HepG2 (cell line): ENCODE measurements around the gene ACTL8. TPM values are rescaled to one million over a fixed set of nuclear protein-coding genes. Genes with fewer than 3 reads are reported as not detected.

ENCODE experiments used
- CCAR2 ChIP-seq: fragments of 200-400 bp; formaldehyde crosslinking; optimal IDR thresholded peaks from 2 replicates; pipeline ENCODE3; 2018; ENCODE audit warnings: low read depth, mild to moderate bottlenecking, low read length, moderate library complexity
- CREB1 ChIP-seq, 2 experiments: fragments of 450-650 bp in 1 of 2; IDR thresholded peaks; 2 replicates each; pipeline ENCODE4 v1.6.1; 2016 to 2017; ENCODE audit warnings: control low read depth in 1 of 2, mild to moderate bottlenecking in 1 of 2, missing compliant biosample characterization in 1 of 2, missing genetic modification characterization in 1 of 2
- FOSL1 ChIP-seq: sonication (generic); formaldehyde crosslinking; IDR thresholded peaks from 2 replicates; pipeline ENCODE4 v1.9.0; 2021; ENCODE audit warnings: missing genetic modification reagents, borderline replicate concordance
- GATA4 ChIP-seq: sonication (generic); IDR thresholded peaks from 2 replicates; pipeline ENCODE4 v1.6.1; 2016; ENCODE audit warnings: antibody characterized with exemption, low read depth, borderline replicate concordance
- HOXA7 ChIP-seq: sonication (generic); formaldehyde crosslinking; IDR thresholded peaks from 2 replicates; pipeline ENCODE4 v1.8.1; 2022; ENCODE audit warnings: mild to moderate bottlenecking, missing genetic modification reagents, moderate library complexity
- JARID2 ChIP-seq: sonication (generic); formaldehyde crosslinking; IDR thresholded peaks from 2 replicates; pipeline ENCODE4 v1.8.1; 2023; ENCODE audit warnings: missing genetic modification reagents, inconsistent platforms; ENCODE audit not compliant: insufficient replicate concordance
- RARA ChIP-seq: IDR thresholded peaks from 2 replicates; pipeline ENCODE4 v1.6.1; 2016; ENCODE audit warnings: missing genetic modification reagents, missing compliant biosample characterization
- TBL1XR1 ChIP-seq: fragments of 150-350 bp; IDR thresholded peaks from 2 replicates; pipeline ENCODE4 v1.6.1; 2014; ENCODE audit warnings: borderline replicate concordance, low read length; ENCODE audit not compliant: partially characterized antibody
- ZNF598 ChIP-seq: sonication (generic); formaldehyde crosslinking; IDR thresholded peaks from 2 replicates; pipeline ENCODE4 v1.5.1; 2020; ENCODE audit warnings: mild to moderate bottlenecking, missing genetic modification reagents, borderline replicate concordance
- polyA plus RNA-seq, 8 experiments: library from polyadenylated mRNA; depleted of rRNA in 3 of 8; stranded (reverse) in 7 of 8; unstranded in 1 of 8; fragments of >200 nt; fragmentation: Illumina TruSeq in 4 of 8; extraction: Trizol in 4 of 8; gene quantifications; 2 replicates each; pipeline versions ENCODE4 v1.2.1 to v1.2.3, GENCODE V29; 2011 to 2016; ENCODE audit warnings: low read depth in 4 of 8, missing spikeins in 1 of 8, mixed read lengths in 1 of 8; ENCODE audit not compliant: insufficient read depth in 1 of 8
- total RNA-seq, 5 experiments: library from RNA; depleted of rRNA; stranded (reverse); fragments of >200 nt; fragmentation: Illumina TruSeq; extraction: Trizol; gene quantifications; 2 replicates each; pipeline ENCODE4 v1.2.3, GENCODE V29; 2016; ENCODE audit warnings: low read depth in 1 of 5
- TF ChIP-seq, protein P1 (sequence below): sonication (generic); formaldehyde crosslinking; IDR thresholded peaks from 2 replicates; pipeline ENCODE4 v1.9.0; 2021; ENCODE audit warnings: missing genetic modification reagents, borderline replicate concordance
- TF ChIP-seq, protein P2 (sequence below): IDR thresholded peaks from 2 replicates; pipeline ENCODE4 v1.6.1; 2016; ENCODE audit warnings: low read depth
- TF ChIP-seq, protein P3 (sequence below): sonication (generic); formaldehyde crosslinking; IDR thresholded peaks from 2 replicates; pipeline ENCODE4 v1.4.0; 2020; ENCODE audit warnings: mild to moderate bottlenecking, low read depth, missing genetic modification reagents
- TF ChIP-seq, protein P4 (sequence below): sonication (generic); formaldehyde crosslinking; IDR thresholded peaks from 2 replicates; pipeline ENCODE4 v1.4.0; 2020; ENCODE audit warnings: mild to moderate bottlenecking, missing genetic modification reagents

The ACTL8 gene
- total and polyA plus RNA-seq, 2 of the 13 experiments (the other 11 are each of a cell fraction or from before 2014, with no cell fraction given) = 0.09 to 0.64 TPM

DNA sequence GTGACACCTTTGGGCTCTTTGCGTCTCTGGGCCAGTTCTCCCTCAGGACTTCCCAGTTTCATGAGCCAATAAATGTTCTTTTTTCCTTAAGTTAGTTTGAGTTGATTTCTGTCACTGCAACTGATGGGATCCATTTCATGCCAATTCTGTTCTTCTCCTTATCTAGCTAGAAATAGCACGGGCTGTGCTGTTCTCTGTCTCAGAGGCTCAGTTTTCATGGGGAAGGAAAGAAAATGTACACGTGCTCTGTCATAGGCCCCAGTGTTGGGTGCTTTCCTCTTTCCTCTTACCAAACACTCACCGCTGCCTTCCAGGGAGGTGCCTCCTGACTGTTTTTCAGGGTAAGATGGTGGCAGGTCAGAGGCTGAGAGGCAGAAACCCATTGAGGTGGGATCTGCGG lies 43.2 kb upstream of the ACTL8 start (continued):
- TF ChIP-seq, protein P1, sequence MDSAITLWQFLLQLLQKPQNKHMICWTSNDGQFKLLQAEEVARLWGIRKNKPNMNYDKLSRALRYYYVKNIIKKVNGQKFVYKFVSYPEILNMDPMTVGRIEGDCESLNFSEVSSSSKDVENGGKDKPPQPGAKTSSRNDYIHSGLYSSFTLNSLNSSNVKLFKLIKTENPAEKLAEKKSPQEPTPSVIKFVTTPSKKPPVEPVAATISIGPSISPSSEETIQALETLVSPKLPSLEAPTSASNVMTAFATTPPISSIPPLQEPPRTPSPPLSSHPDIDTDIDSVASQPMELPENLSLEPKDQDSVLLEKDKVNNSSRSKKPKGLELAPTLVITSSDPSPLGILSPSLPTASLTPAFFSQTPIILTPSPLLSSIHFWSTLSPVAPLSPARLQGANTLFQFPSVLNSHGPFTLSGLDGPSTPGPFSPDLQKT (CRISPR knock-in tag) = no peak
- no peak for TF ChIP-seq CCAR2
- TF ChIP-seq, protein P2, sequence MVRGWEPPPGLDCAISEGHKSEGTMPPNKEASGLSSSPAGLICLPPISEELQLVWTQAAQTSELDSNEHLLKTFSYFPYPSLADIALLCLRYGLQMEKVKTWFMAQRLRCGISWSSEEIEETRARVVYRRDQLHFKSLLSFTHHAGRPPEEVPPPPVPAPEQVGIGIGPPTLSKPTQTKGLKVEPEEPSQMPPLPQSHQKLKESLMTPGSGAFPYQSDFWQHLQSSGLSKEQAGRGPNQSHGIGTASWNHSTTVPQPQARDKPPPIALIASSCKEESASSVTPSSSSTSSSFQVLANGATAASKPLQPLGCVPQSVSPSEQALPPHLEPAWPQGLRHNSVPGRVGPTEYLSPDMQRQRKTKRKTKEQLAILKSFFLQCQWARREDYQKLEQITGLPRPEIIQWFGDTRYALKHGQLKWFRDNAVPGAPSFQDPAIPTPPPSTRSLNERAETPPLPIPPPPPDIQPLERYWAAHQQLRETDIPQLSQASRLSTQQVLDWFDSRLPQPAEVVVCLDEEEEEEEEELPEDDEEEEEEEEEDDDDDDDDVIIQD = no peak
- no peak for TF ChIP-seq GATA4
- no peak for TF ChIP-seq TBL1XR1
- TF ChIP-seq, protein P3, sequence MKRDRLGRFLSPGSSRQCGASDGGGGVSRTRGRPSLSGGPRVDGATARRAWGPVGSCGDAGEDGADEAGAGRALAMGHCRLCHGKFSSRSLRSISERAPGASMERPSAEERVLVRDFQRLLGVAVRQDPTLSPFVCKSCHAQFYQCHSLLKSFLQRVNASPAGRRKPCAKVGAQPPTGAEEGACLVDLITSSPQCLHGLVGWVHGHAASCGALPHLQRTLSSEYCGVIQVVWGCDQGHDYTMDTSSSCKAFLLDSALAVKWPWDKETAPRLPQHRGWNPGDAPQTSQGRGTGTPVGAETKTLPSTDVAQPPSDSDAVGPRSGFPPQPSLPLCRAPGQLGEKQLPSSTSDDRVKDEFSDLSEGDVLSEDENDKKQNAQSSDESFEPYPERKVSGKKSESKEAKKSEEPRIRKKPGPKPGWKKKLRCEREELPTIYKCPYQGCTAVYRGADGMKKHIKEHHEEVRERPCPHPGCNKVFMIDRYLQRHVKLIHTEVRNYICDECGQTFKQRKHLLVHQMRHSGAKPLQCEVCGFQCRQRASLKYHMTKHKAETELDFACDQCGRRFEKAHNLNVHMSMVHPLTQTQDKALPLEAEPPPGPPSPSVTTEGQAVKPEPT = no peak
- TF ChIP-seq, protein P4, sequence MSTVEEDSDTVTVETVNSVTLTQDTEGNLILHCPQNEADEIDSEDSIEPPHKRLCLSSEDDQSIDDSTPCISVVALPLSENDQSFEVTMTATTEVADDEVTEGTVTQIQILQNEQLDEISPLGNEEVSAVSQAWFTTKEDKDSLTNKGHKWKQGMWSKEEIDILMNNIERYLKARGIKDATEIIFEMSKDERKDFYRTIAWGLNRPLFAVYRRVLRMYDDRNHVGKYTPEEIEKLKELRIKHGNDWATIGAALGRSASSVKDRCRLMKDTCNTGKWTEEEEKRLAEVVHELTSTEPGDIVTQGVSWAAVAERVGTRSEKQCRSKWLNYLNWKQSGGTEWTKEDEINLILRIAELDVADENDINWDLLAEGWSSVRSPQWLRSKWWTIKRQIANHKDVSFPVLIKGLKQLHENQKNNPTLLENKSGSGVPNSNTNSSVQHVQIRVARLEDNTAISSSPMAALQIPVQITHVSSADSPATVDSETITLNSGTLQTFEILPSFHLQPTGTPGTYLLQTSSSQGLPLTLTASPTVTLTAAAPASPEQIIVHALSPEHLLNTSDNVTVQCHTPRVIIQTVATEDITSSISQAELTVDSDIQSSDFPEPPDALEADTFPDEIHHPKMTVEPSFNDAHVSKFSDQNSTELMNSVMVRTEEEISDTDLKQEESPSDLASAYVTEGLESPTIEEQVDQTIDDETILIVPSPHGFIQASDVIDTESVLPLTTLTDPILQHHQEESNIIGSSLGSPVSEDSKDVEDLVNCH (CRISPR knock-in tag) = no peak
- no peak for TF ChIP-seq JARID2
- TF ChIP-seq HOXA7 (CRISPR knock-in tag) = no peak
- TF ChIP-seq FOSL1 = no peak
- no peak for TF ChIP-seq RARA (CRISPR knock-in tag)
- no peak for TF ChIP-seq CREB1 (IDR thresholded peaks at IDR 0.05)
- TF ChIP-seq CREB1 (CRISPR knock-in tag; IDR thresholded peaks at IDR 0.05) = no peak
- no peak for TF ChIP-seq ZNF598 (CRISPR knock-in tag)
